ENCODE data around the gene SGPP1.
"Not testable (repeated sequence)": the region's sequence is repeated elsewhere in the genome, so short reads cannot be mapped to it uniquely, and the experiment has no call there.

SGPP1 gene

DNA sequence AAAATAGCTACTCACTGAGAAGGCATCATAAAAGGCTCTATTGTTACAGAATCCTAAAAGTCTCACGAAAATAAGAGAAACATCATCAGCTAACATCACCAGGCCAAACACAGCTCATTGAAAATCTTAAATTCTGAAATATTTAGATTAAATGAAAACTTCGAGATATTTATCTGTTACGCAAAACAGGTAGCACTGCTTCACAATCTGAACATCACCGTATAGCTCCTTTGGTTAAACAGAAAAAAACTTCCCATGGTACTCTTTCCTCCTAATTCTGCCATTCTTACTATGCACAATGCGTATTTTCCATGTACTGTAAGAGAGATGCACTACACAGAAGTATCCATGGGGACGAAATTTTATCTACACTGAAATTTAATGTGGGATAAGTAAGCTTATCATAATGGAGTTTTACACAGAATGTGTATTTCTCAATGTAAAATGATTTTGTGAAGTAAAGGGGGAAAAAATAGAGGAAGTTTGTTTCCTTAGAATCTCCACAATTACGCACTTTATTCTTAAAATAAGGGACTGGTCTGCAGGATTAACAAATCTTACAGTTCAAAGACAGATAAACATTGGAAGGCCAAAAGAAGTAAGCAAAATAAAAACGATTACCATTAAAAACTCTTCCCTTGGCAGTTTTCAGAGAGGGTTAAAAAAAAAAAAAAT lies 1.9 kb downstream of the SGPP1 start:
- DNase-seq (ENCODE audit: low read depth) = no peak

DNA sequence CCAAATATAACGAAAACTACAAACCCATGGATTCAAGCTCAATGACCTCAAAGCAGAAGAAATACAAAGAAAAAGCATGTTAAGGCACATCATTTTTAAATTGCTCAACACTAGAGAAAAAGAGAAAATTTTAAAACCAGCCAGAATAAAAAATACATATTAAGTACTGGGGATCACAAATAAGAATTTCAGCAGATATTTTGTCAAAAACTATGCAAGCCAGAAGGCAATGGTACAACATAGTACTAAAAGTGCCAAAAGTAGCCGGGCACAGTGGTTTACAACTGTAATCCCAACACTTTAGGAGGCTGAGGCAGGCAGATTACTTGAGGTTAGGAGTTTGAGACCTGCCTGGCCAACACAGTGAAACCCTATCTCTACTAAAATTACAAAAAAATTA lies 10.2 kb downstream of the SGPP1 start:
- DNase-seq (ENCODE audit: low read depth) = no peak

DNA sequence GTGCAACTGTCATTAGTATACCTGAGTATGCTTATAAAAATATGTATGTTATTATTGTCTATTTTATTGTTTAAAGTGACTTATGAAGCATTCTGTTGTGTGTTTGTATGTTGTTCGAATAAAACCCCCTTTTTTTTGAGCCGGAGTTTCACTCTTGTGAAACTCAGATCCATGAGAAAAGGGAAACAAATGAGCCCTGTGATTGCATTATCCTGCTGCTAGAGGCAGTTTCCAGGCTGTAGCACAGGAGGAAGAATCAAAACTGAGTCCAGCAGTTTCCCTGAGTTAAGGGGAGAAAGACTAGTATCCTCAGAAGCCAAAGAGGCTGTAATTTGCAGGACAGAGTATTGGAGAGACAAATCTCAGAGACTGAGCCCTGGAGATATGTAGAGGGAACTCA lies 12.5 kb downstream of the SGPP1 start:
- no peak for DNase-seq (ENCODE audit: low read depth)

DNA sequence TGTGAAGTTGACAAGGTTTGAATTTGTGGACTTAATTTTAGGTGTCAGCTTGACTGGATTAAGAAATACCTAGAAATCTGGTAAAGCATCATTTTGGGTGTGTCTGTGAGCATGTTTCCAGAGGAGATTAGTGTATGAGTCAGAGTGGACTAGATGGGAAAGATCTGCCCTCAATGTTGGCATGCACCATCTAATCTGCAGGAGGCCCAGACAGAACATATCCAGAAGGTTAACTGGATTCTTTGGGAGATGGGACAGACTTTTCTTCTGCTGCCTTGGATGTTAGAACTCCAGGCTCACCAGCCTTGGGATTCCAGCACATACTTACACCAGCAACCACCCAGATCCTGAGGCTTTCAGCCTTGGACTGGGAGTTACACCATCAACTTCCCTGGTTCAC lies 14.1 kb downstream of the SGPP1 start:
- DNase-seq (ENCODE audit: low read depth) = no peak

DNA sequence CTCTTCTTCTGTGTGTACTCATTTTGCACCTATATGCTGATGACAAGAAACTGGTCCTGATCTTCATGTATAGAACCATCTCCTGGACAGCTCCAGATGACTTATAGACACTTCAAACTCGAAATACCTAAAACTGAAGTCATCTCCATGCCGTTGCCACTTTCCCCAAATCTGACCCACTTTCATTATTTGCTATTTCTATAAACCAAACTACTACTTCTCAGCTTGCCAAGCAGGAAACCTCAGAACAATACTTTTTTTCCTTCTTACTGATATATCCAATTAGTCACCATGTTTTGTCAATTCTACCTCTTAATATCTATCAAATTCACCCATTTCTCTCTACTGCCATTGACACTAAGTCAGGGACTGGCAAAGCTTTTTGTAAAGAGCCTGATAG lies 14.8 kb downstream of the SGPP1 start:
- no peak for DNase-seq (ENCODE audit: low read depth)

DNA sequence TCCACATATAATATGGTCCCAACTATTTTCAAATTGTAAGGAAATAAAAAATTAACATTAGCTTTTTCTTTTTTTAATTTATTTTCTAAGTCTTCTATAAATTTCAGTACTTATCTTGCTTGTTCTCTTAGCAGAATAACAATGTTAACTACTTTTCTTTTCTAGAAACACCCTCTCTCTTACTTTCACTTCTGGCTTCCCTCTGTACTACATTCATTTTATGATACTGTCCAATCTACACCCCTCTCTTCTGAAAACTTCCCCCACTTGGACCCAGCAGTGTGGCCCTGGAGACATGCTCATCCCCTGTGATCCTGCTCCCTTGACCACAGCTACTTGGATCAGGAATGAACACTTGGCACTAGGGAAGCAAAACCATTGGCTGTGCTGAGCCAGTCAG lies 15.7 kb downstream of the SGPP1 start:
- DNase-seq (ENCODE audit: low read depth) = no peak

DNA sequence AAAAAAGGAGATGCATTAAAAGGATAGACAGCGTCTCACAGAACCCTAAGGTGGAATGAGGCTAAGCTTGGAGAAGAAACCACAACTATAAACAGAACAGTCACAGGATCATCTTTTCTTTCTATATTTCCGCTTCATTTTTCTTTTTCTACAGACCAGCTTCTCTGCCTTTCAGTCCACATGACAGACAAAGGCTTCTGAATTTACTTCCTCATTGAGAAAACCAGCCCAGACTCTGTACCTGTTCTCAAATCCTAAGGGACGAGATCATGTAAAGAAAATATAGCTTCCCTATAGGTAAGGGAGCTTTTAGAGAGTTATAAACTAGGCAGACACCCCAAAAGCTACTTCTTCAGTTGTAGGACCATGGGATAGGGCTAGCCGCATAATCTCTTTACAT lies 17.4 kb downstream of the SGPP1 start:
- DNase-seq (ENCODE audit: low read depth) = no peak

DNA sequence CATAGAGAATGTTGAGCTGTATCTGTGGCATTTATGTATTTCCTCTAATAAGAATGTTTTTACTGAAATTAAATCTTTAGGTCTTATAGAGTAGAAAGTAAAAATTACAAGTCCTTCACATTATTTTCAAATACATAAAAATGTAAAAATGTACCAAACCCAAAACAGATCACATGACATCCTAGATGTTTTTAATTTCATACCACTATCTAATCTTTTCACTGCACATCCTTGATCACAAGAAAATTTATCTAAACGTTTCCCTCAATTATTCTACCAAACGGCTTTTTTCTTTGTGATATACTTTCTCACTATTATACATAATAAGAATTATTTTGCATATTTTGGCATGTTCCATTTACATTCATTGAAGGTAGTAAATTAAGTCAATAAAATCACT lies 18.3 kb downstream of the SGPP1 start:
- DNase-seq (ENCODE audit: low read depth) = no peak

DNA sequence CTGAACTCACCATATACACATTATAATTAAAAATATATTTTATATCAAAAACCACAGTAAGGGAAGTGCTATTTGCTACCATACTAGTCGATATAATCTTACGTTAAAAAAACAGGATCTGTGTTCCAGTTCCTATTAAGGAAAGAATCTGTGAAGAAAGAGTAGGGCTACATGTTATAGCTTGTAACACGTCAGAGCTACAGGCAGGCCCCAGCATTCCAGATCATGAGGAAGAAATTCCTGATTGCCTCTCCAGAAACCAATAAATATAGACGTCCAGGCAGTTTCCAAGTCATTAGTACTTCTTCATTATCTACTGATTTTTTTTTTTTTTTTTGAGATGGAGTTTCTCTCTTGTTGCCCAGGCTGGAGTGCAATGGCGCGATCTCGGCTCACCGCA lies 20.6 kb downstream of the SGPP1 start:
- DNase-seq (ENCODE audit: low read depth) = no peak

DNA sequence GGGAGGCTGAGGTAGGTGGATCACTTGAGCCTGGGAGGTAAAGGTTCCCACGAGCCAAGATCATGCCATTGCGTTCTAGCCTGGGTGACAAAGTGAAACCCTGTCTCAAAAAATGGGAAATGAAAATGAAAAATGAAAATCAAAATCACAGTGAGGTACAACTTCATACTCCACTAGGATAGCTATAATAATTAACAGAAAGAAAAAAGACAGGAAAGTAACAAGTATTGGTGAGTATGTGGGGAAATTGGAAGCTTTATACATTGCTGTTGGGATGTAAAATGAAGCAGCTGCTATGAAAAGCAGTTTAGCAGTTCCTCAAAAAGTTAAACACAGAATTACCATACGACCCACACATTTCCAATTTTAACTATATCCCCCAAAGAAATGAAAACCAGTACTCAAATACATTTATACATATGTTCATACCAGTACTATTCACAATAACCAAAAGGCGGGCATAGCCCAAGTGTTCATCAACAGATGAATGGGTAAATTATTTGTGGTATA lies 22.2 kb downstream of the SGPP1 start:
- DNase-seq (ENCODE audit: low read depth) = no peak

DNA sequence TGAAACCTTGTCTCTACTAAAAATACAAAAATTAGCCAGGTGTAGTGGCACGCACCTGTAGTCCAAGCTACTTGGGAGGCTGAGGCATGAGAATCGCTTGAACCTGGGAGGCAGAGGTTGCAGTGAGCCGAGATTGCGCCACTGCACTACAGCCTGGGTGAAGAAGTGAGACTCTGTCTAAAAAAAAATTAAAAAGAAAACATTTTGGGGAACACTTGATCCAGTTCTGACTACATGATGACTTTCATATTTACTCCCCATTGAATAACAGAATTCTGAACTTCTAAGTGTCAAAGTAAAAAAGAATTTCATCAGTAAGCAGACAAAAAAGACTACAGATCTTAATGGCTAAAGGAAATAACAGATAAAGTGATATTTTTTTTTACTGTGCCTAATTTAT lies 25.3 kb downstream of the SGPP1 start:
- DNase-seq (ENCODE audit: low read depth) = not testable (repeated sequence)

DNA sequence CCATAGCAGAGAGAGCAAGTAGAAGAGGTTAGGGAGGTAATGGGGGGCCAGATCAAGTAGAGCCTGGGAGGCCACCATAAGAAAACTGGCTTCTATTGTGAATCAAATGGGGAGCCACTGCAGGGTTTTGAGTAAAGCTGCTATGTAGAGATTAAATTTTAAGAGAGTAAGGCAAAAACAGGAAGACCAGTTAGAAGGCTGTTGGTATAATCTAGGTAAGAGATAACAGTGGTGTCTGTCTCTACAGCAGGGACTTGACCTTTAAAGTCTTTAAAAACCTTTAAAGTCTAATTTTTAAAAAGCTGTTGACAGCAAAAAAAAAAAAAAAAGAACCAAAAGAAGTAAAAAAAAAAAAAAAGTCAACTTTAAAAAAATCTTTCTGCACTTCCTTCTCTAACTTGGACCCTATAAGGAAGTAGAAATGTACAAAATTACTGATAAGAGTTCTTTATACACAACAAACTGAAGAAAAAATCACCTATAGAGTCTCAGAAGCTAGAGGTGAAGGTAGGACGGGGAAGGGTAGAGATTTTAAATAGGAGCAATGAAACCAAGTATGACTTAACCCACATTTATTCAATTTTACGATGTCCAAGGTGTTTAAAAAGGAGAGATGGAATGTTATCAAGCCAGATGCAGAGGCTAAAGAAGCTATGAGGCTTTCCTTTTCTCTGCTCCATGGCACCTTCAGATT lies 26.1 kb downstream of the SGPP1 start:
- DNase-seq (ENCODE audit: low read depth) = no peak

DNA sequence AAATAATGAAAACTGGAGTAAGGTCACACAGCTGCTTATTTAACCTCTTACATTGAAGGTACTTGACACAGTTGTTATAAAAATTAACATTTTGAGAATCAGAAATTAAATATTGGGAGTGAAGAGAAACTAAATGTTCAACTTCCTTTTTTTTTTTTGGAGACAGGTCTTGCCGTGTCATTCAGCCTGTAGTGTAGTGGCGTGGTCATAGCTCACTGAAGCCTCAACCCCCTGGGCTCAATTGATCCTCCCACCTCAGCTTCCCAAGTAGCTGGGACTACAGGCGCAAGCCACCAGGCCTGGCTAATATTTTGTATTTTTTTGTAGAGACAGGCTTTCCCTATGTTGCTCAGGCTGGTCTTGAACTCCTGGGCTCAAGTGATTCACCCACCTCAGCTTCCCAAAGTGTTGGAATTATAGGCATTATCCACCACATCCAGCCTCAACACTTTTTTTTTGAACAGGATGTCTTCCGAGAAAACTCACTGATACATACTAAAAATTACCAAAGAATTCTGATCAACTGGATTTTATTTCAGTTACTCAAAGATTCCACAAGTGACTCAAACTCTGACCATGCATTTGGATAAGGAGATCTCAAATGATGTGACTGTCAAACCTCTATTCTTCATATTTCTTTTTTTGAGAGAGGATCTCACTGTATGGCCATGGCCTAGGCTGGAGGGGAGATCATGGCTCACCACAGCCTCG lies 35.4 kb downstream of the SGPP1 start:
- no peak for DNase-seq (ENCODE audit: low read depth)

DNA sequence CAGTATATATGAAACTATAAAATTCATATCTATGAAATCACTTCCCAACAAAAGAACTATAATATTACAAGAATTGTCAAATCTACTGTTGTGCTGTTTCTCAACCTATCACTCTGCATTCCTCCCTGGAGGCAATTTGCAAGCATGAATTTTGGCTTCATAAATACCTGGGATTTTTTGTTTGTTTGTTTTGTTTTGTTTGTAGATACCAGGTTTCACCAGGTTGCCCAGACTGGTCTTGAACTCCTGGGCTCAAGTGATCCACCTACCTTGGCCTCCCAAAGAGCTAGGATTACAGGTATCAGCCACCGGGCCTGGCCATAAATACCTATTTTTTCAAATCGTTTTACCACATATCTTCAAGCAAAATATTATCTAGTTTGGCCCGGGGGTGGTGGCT lies 38.7 kb downstream of the SGPP1 start:
- no peak for DNase-seq (ENCODE audit: low read depth)

DNA sequence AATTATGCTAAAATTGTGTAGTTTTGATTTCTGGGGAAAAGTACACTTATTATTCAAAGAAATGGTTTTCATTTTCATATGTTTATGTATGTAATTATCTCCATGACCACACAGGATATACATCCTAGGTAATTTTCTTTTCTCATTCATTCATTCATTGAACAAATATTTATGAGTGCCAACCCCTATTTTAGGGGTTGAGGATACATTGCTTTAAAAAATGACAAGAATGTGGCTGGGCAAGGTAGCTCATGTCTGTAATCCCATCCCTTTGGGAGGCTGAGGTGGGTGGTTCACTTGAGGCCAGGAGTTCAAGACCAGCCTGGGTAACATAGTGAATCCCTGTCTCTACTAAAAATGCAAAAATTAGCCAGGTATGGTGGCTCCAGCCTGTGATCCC lies 40.9 kb downstream of the SGPP1 start:
- no peak for DNase-seq (ENCODE audit: low read depth)

DNA sequence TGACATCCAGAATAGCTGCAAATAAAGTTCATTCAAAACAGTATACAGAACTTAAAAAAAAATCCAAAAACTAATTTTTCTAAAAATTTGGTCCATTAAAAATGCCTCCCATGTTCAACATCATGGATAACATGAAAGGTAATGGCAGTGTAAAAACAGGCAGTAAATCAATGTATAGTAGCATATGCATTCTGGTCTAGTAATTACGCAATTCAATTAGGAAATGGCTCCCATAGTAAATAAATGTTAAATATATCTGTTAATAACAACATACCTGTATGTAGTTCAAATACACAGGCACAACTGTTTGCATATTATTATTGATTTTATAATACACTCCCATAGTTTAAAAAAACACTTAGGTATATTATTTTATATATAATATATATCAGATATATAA lies 42.5 kb downstream of the SGPP1 start:
- DNase-seq (ENCODE audit: low read depth) = no peak

DNA sequence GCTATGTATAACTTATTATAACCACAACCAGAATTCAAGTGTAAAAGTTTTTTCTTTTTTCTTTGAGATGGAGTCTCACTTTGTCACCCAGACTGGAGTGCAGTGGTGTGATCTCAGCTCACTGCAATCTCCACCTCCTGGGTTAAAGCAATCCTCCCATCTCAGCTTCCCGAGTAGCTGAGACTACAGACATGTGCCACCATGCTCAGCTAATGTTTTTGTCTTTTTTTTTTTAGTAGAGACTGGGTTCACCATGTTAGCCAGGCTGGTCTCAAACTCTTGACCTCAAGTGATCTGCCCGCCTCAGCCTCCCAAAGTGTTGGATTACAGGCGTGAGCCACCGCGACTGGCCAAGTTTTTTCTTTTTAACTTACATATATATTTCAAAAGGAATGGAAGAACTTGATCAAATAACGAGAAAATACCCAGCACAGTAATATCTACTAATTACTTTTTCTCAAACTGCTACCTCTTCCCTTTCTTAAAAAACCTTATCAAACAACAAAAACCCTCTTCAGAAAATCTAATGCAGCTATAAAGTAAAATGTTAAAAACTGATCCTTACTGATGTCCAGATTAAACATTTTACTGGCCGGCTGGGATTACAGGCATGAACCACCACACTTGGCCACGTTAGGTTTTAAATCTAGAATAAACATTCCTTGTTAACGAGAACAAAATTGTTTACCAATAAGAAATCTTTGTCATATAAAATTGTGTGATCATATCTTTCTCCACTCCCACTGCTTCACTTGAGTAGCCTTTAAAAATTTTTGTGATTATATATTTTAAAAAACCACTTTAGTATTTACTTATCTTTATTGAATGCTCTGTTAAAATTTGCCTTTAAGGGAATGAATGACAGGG lies 44.9 kb downstream of the SGPP1 start:
- DNase-seq (ENCODE audit: low read depth) = no peak

DNA sequence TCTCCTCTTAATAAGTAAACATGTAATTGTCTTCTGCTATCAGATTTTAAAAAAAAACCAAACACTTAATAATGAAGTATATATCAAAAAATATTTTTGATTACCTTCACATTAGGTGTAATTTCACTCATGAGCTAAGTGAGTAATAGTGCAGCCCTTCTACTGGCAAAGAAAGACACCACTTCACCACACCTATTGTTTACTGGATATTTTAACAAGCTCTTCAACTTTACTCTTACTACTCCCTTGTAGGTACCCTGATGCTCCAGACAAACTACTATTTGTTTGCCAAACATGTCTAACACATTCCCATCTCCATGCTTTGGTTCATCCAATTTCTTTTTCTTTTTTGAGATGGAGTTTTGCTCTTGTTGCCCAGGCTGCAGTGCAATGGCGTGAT lies 49.3 kb downstream of the SGPP1 start:
- no peak for DNase-seq (ENCODE audit: low read depth)

DNA sequence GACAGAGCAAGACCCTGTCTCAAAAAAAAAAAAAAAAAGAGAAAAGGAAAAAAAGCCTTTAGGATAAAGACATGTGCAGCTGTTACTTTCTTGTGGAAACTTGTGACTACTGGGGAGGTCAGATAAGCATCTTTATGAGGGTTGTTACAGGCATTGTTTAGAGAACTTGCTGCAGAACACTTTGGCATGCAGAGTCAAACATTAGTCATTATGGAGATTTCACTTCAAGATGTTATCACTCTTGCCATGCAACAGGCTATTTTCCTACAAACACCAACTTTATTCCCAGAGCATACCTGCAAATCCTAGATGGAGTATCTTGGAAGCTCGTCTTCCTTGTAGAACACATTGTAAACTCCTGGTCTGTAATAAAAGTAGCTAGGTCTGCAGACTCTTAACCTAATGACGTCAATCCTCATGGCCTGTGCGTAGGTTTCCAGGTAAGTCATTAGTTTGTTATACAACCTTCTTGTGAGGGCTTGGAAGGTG lies 49.9 kb downstream of the SGPP1 start:
- no peak for DNase-seq (ENCODE audit: low read depth)

DNA sequence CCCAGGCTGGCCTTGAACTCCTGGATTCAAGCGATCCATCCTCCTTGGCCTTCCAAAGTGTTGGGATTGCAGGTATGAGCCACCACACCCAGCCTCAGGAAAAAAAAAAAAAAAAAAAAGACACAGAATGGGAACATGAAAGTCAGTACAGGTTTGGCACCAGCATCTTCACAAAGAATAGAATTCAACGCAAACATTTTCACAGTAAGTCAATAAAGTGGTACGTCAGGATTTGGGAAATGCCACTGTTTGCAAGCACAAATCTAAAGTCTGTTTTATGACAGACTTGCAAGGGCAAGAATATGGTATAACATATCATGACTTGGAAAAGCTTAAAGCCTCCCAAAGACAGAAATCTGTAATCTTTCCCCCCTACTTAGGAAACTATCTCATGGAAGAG lies 51.2 kb downstream of the SGPP1 start:
- DNase-seq (ENCODE audit: low read depth) = no peak

DNA sequence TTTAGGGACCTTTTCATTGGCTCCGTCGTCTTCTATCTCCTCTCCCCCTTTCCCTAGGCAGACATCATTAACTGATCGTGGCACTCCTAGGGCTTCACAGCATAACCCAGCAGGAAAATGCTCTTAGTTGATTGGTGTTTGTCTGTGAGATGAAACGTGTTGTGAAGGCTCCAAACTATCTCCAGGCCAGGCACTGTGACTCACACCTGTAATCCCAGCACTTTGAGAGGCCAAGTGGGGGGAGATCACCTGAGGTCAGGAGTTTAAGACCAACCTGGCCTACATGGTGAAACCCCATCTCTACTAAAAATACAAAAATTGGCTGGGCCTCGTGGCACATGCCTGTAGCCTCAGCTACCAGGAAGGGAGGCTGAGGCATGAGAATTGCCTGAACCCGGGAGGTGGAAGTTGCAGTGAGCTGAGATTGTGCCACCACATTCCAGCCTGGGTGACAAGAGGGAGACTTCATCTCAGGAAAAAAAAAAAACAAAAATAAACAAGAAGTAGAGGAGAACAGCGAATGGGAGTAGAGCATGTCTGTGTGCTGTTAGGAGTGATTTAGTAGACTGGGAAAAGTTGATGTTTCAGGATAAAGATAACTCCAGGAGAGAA lies 53.9 kb downstream of the SGPP1 start:
- DNase-seq (ENCODE audit: low read depth) = no peak

DNA sequence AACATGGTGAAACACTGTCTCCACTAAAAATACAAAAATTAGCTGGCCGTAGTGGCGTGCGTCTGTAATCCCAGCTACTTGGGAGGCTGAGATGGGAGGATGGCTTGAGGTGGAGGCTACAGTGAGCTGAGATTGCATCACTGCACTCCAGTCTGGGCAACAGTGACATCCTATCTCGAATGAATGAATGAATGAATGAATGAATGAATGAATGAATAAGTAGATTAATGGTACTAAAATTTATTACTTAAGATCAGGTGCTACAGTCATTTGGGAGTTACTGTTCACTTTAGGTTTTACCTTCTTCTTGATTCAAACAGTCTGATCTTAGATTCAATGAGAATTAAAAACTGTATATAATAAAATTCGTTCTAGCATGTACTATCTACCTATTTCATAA lies 54.6 kb downstream of the SGPP1 start:
- no peak for DNase-seq (ENCODE audit: low read depth)
